ENCODE data around the gene KIR2DL1.
"Not testable (repeated sequence)": the region's sequence is repeated elsewhere in the genome, so short reads cannot be mapped to it uniquely, and the experiment has no call there.

DNA sequence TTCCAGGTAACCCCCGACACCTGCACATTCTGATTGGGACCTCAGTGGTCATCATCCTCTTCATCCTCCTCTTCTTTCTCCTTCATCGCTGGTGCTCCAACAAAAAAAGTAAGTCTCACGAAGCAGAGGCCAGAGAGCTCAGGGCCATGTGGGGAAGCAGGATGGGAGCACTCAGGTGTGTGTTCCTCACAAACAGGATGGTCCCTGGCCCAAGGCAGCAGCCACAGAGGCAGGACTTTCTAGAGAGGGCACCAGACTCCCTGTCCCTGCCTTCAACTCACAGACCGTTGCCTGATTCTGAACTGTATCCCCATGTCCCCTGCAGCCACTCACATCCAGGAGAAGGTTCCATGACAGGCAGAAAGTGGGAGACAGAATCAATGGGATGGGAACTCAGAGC, 13.3 kb downstream of the KIR2DL1 start:
- not testable (repeated sequence) for TF ChIP-seq ZNF8 (CRISPR knock-in tag; IDR thresholded peaks at IDR 0.05); ZNF70 (CRISPR knock-in tag; IDR thresholded peaks at IDR 0.05); SNAI2 (CRISPR knock-in tag; IDR thresholded peaks at IDR 0.05); RARB (CRISPR knock-in tag; IDR thresholded peaks at IDR 0.05); TOX (CRISPR knock-in tag; IDR thresholded peaks at IDR 0.05; ENCODE audit: borderline replicate concordance); ZNF565 (CRISPR knock-in tag; conservative IDR thresholded peaks at IDR 0.05; ENCODE audit: low read depth); CSDC2 (CRISPR knock-in tag; IDR thresholded peaks at IDR 0.05)
- TF ChIP-seq, protein P1, sequence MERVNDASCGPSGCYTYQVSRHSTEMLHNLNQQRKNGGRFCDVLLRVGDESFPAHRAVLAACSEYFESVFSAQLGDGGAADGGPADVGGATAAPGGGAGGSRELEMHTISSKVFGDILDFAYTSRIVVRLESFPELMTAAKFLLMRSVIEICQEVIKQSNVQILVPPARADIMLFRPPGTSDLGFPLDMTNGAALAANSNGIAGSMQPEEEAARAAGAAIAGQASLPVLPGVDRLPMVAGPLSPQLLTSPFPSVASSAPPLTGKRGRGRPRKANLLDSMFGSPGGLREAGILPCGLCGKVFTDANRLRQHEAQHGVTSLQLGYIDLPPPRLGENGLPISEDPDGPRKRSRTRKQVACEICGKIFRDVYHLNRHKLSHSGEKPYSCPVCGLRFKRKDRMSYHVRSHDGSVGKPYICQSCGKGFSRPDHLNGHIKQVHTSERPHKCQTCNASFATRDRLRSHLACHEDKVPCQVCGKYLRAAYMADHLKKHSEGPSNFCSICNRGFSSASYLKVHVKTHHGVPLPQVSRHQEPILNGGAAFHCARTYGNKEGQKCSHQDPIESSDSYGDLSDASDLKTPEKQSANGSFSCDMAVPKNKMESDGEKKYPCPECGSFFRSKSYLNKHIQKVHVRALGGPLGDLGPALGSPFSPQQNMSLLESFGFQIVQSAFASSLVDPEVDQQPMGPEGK (CRISPR knock-in tag; IDR thresholded peaks at IDR 0.05; ENCODE audit: borderline replicate concordance) = not testable (repeated sequence)
- TF ChIP-seq, protein P2, sequence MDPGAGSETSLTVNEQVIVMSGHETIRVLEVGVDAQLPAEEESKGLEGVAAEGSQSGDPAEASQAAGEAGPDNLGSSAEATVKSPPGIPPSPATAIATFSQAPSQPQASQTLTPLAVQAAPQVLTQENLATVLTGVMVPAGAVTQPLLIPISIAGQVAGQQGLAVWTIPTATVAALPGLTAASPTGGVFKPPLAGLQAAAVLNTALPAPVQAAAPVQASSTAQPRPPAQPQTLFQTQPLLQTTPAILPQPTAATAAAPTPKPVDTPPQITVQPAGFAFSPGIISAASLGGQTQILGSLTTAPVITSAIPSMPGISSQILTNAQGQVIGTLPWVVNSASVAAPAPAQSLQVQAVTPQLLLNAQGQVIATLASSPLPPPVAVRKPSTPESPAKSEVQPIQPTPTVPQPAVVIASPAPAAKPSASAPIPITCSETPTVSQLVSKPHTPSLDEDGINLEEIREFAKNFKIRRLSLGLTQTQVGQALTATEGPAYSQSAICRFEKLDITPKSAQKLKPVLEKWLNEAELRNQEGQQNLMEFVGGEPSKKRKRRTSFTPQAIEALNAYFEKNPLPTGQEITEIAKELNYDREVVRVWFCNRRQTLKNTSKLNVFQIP (CRISPR knock-in tag; IDR thresholded peaks at IDR 0.05; ENCODE audit: borderline replicate concordance, low read depth) = not testable (repeated sequence)
